HG03520 (cell line): ENCODE results near the gene DOCK4.

Experiments used
- ATAC-seq: cut with Tn5 transposase; IDR thresholded peaks from one replicate; pipeline ENCODE4 v1.9.1; 2021; ENCODE audit warnings: mild to moderate bottlenecking, moderate library complexity; ENCODE audit not compliant: unreplicated experiment

The DOCK4 gene

DNA sequence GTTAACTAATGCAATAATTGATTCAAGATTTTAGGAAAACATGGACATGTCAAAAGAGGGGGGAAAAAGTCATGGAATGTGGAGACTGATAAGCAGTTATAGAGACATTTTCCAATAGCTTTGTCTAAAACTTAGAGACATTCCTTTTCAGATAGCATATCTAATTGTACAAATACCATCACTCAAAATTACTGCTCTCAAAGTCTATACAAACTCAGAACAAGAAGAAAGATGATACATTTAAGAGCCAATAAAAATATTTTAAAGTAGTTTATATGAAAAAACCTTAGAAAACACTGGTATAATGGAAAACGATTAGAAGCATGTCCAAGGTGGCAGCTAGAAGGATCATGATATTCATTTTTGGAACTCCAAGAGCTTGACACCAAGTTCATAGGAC, 146.5 kb downstream of the DOCK4 start:
- ATAC-seq: no peak

GRCh38 chr7:112058686-112059085, 147.5 kb downstream of the DOCK4 start:
- no peak for ATAC-seq

DNA sequence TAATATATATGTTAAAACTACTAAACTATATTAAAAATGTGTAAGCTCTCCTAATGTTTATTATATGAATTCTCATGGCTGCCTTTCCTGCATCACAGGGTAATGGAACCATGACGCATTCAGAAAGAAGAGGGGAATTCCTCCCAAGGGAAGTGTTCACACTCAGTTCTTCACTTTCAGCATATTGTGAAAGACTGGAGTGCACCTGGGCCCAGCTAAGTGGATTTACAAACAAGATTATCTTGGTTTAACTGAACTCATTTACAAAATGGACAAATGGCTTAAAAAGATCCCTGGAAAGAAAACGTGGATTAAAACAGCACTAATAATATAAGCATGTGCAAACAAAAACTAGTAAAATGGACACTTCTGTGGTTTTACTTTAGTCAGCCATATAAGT, 149.8 kb downstream of the DOCK4 start:
- ATAC-seq: peak; percentile 68

DNA sequence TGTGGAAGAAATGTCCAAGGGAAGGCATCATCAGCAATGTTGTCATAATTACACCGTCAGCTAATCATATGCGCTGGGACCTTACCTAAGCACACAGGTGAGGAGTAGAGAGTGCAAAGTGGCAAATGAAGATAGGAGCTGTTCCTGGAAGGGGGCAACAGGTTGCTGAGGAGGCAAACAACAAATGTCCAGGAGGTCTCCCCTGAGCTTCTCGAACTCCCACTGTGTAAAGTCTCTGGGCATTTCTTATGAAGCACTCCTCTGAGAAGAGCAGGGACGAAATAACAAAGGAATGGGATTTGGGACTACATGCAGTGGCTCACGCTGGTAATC, 152.5 kb downstream of the DOCK4 start:
- no peak for ATAC-seq

- no peak for ATAC-seq
These were observed 153.0 kb downstream of the DOCK4 start for GRCh38 chr7:112052993-112053736.

DNA sequence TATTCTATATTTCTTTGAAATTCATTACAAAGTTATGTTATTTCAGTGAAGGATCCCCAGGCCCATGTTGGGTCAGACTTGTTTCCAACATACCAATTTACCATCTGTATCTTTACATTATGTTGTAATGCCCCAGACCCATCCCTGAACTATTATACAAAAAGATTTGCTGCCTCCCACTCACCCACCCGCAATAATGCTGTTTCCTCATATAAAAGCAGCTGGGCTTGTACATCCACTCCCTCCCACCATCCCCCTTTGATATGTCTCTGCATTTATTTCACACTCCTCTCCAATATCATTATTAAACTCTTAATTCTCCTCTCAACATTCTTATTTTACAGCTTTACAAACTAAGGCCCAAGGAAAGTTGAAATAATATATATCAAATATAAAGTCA, 153.7 kb downstream of the DOCK4 start:
- ATAC-seq: no peak

- no peak for ATAC-seq
These were observed 155.8 kb downstream of the DOCK4 start for GRCh38 chr7:112050250-112050881.

- ATAC-seq: no peak
These were observed 156.5 kb downstream of the DOCK4 start for GRCh38 chr7:112049555-112050249.

GRCh38 chr7:112047421-112047820, 158.8 kb downstream of the DOCK4 start:
- no peak for ATAC-seq

DNA sequence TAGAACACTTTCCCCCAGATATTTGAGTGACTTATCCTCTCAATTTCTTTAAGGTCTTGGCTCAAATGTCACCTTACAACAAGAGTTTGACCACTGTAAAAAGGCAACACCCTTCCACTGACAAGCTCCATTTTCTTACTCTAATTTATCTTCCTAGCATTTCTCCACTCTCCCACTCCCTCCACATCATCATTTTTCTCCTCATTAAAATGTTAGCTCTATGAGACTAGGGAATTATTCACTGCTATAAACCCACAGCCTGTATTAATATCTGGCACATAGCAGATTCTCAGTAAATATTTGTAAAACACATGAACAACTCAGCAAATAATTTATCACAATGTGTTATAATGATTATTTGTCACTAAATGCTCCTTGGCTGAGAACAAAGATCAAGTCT, 161.0 kb downstream of the DOCK4 start:
- no peak for ATAC-seq

DNA sequence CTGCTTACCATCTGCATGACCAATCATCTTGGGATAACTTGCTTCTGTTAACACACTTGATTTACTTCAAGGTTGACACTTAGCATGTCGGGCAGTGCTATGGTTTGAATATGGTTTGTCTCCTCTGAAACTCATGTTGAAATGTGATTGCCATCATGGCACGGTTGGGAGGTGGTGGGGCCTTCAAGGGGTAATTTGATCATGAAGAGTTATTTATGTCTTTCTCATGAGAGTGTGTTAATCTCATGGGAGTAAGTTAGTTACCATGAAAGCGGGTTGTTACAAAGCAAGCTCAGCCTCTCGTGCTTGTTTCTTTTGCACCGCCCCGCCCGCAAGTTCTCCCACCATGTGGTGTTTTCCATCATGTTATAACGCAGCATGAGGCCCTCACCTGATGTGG, 163.6 kb downstream of the DOCK4 start:
- ATAC-seq: no peak

DNA sequence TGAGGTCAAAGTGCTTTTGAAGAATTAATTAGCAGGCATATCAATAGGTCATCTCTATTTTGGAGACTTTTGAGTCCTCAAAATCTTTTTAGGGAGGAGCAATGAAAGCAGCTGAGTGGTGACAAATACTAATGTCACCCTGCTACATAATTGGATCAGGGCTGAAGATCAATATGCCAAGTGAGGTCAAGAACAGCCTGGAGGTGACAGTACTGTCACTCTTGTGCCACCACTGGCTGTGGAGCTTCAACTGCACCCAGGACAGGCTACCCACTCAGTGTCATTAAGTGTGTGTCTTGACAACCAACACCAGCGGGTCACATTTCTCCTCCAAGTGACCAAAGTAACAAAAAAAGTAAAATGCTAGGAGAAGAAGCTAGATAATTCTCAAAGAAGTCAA, 167.8 kb downstream of the DOCK4 start:
- ATAC-seq: no peak

DNA sequence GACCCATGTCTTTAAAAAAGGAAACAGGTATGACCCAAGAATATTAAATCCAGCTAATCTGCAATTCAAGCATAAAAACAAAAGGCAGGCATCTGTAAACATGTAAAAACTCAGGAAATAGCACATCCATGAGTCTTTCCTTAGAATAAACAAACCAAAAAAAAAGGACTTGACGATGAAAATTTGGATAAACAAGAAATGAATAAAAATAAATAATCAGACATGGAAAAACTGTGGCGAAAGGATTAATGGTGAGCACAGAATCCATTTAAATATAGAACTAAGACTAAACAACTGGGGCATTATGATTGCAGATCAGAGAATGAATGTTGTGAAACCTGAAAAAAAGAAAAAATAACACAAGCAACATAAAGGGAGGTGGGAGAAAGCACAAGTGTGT, 170.1 kb downstream of the DOCK4 start:
- ATAC-seq: no peak

DNA sequence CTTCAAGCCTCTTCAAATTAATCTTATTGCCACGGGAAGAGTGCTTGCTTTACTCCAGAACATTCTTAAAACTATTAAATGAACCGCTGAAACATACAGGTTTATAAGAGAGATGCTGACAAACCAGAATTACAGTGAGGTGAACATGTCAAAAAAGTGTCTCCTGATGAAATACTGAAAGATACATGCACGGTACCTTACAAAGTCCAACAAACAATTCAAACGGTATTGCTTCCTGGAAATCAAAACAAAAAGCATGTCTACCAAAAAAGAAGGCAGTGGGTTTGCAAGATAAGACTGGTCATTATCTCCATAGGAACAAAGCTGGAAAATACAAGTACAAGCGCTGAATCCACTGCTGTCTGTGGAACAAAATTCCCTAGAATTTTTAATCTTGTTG, 174.5 kb downstream of the DOCK4 start:
- no peak for ATAC-seq

GRCh38 chr7:112025556-112025955, 180.6 kb downstream of the DOCK4 start:
- ATAC-seq: no peak

DNA sequence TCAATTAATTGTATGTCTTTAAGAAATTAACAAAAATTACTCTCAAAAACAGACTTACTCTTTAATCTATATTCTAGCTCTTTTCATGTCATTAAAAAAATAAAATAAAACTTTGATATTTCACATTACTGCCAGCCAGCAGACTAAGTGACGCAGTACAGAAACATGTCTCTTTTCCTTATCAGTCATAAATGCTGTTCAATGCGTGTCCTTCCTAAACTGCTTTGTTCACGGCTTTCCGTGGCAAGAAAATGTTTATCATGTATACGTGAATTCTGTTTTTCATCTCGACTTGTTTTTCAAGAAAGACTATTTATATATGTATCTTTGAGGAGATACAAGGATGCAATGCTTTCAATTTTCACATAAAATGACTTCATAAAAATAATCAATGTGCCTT, 182.4 kb downstream of the DOCK4 start:
- ATAC-seq: no peak

GRCh38 chr7:112023282-112023681, 182.9 kb downstream of the DOCK4 start:
- ATAC-seq: no peak

- ATAC-seq: no peak
These were observed 184.1 kb downstream of the DOCK4 start for GRCh38 chr7:112022128-112022527.

DNA sequence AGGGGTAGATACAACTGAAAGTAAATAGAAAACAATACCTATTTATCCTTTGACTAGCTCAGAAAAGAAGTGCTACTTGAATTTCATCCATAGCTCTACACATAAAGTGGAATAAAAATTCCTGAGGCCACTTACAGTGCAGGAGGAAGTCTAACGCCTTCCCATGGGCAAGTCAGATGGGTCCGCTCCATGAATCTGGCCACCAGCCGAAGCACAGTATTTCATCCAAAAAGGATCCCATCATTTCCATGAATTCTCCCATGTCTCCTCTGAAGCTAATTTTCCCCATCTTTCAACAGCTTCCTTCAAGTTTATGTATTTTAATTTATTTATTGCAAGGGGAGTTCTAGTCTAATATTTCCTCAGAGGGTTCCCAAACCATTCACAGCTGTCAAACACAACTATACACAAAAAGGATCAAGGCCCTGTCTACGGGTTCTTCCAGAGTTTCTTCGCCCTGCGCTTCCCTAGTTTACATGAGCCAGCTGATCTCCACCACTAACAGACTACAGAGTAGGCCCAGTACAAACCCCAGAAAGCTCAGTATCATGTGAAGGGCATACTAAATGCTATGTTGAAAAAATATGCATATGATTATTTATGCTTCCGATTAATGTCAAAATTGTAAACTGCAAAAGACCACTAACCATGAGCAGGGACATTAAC, 184.7 kb downstream of the DOCK4 start:
- no peak for ATAC-seq

GRCh38 chr7:112020800-112021199, 185.4 kb downstream of the DOCK4 start:
- ATAC-seq: no peak

- no peak for ATAC-seq
These were observed 186.3 kb downstream of the DOCK4 start for GRCh38 chr7:112019932-112020331.
